Peyer's patch (tissue), 4 donors: ENCODE measurements around the gene VSTM5.

Experiments
- POLR2A ChIP-seq, 2 donors: fragments of 450-650 bp; IDR thresholded peaks; one replicate each; pipeline ENCODE4 v1.5.1; 2017; ENCODE audit warnings: antibody characterized with exemption in 2 of 2, mild to moderate bottlenecking in 2 of 2, moderate library complexity in 2 of 2
- TF ChIP-seq, protein P1 (sequence below), 6 experiments: fragments of 450-650 bp in 4 of 6; fragments of 200-600 bp in 2 of 6; sonication (generic) in 1 of 6; IDR thresholded peaks; one replicate each; pipeline ENCODE4 v1.5.1; 2017 to 2019; ENCODE audit warnings: antibody characterized with exemption in 6 of 6, mild to moderate bottlenecking in 3 of 6, moderate library complexity in 1 of 6

GRCh38 chr11:93821617-93822016 lies 28.8 kb downstream of the VSTM5 start:
- TF ChIP-seq, protein P1, sequence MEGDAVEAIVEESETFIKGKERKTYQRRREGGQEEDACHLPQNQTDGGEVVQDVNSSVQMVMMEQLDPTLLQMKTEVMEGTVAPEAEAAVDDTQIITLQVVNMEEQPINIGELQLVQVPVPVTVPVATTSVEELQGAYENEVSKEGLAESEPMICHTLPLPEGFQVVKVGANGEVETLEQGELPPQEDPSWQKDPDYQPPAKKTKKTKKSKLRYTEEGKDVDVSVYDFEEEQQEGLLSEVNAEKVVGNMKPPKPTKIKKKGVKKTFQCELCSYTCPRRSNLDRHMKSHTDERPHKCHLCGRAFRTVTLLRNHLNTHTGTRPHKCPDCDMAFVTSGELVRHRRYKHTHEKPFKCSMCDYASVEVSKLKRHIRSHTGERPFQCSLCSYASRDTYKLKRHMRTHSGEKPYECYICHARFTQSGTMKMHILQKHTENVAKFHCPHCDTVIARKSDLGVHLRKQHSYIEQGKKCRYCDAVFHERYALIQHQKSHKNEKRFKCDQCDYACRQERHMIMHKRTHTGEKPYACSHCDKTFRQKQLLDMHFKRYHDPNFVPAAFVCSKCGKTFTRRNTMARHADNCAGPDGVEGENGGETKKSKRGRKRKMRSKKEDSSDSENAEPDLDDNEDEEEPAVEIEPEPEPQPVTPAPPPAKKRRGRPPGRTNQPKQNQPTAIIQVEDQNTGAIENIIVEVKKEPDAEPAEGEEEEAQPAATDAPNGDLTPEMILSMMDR (IDR thresholded peaks at IDR 0.05): no peak
- TF ChIP-seq POLR2A (IDR thresholded peaks at IDR 0.05): no peak
